H54 (cell line): ENCODE measurements around the gene ALAS1.

Source experiments
- DNase-seq: peaks from one replicate; pipeline ENCODE4 v3.0.0; 2011; ENCODE audit warnings: low spot score, mixed read lengths; ENCODE audit not compliant: insufficient read length
- FAIRE-seq: peaks from 3 replicates; lab custom pipeline; 2011; peaks lifted over from hg19 to GRCh38; lab: Jason Lieb, UNC
- POLR2A ChIP-seq: IDR thresholded peaks from 2 replicates; pipeline ENCODE4 v1.6.1; 2011; ENCODE audit warnings: low read depth, mild to moderate bottlenecking, low read length

Gene ALAS1

DNA sequence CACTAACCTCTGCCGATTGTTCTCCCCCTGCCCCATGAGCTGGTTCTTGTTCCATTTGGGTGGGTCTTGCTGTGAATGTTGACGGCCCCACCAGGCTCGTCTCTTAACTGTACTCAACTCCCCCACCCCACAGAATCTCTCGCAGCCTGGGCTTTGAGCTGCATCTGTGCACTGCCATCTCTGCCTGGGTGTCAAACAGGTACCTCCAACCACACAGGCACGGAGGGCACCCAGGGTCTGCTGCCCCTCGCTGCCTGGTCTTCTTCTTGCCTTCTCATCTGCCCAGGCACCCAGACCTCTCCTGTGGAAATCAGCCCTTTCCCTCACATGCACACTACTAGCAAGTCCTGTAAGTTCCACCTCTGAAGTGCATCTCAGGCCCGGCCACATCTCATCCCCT is 17.4 kb downstream of the ALAS1 start:
- TF ChIP-seq POLR2A = no peak
- DNase-seq (no peak), FAIRE-seq (no peak)

DNA sequence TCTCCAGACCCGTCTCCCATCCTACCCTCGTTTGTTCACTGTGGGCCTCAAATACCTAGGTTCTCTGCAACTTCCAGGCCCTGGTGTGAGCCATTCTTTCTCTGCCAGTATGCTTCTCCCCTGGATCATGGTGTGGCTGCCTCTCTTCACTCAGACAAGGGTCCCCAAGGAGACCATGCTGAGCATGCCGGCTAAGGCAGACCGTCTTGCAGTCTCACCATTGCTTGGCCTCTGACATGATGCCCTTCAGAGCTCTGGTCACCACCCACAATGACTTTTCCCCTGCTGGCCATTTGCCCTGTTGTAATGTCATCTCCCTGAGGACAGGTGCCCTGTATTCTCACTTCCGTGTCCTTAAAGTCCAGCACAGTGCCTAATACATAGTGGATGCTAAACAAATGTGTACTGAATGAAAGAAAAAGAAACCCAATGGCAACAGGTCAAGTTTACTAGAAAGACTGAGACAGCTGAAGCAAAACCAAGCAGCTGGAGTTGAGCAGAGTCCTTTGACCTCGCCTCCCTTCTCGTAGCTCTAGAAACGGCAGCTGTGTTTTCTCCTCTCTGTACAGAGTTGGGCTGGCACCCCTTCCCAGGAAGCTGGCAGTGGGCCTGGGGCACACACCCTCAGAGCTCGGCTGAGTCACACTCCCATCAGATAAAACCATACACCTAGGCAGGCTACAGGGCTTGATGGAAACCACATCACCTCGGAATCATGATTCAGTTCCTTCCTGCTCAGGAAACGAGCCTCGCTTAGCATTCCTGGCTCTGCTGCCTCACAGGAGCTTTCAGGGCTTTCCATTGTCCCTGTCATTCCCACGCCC is 18.8 kb downstream of the ALAS1 start:
- FAIRE-seq (peak; percentile 91), DNase-seq (peak; percentile 96)
- TF ChIP-seq POLR2A = no peak

DNA sequence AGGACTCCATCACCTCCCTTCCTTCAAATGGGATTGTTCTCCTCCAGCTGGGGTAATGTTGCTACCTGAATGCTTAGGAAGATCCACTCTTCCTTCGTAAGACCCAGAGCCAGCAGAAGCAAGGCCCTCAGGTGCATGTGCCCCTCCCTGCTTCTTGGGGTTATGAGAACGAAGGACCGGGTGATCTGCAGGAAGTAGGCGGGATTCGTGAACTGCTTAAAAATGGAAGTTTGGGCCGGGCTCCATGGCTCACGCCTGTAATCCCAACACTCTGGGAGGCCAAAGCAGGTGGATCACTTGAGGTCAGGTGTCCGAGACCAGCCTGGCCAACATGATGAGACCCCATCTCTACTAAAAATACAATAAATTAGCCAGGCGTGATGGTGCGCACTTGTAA is 19.4 kb downstream of the ALAS1 start:
- TF ChIP-seq POLR2A = no peak
- FAIRE-seq (no peak), DNase-seq (no peak)

DNA sequence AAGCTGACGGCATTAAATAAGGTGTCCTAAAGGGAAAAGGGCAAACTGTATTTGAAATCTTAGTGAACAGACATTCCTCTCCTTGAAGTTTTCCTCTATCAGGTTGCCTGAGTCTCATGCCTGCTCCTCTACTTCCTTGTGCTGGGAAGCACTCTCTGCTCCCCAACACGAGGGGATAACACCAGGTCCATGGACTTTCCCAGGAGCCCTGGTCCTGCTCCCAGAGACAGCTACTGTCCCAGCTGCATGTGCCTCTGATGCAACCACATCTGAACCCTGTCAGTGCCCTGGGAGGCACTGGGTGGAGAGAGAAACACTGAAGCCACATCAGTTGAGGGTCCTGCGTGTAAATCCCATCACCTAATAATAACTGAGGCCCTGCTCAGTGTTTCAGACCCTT is 20.1 kb downstream of the ALAS1 start:
- DNase-seq (no peak), FAIRE-seq (no peak)
- no peak for TF ChIP-seq POLR2A

DNA sequence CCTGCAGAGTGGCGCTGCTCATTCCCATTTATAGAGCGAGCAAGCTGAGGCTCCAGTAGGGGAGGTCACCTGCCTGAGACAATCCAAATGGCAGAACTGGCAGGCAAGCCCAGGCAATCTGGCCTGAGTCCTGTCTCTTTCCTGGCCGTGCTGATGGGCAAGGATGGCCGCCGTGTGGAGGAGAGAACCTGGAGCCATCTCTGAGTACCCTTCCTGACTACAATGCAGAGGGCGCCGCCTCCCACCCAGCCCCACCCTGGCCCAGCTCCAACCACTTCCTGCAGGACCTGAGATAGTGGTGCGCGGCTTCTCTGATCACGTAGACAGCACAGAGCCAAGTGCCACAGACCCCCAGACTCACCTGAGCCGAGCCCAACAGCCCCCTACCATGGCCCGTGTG is 20.5 kb downstream of the ALAS1 start:
- DNase-seq = no peak
- TF ChIP-seq POLR2A = no peak
- no peak for FAIRE-seq

DNA sequence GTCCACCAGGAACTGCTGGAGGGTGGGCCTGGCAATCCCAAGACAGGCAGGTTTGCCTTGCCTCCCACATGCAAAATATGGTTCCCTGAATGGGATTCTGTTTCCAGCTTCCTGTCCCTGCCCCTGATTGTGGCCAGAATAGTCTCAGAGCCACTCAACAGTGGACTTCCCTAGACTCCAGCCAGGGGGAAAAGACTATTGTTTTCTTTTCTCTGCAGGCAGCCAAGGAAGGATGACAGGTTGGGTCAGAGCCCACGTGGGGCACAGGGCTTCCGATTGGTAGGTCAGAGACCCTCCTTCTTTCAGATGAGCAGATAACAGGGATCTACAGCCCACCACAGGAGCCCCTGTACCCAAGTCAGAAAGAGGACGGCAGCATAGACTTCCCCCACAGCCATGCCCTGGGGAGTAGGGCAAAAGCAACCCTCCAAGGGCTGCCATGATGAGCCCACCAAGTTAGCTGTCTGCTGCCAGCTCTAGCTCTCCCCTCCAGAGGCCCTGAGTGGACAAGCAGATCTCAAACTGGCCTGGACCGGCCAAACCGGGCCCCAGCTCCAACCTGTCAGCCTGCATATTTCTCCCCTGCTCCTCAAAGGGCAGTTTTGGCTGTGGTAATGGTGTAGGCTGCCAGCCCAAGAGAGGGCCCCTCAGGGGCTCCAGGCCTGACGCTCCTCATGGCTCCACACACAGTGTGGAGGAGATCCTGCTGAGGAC is 21.1 kb downstream of the ALAS1 start:
- FAIRE-seq (no peak), DNase-seq (no peak)
- TF ChIP-seq POLR2A = no peak

DNA sequence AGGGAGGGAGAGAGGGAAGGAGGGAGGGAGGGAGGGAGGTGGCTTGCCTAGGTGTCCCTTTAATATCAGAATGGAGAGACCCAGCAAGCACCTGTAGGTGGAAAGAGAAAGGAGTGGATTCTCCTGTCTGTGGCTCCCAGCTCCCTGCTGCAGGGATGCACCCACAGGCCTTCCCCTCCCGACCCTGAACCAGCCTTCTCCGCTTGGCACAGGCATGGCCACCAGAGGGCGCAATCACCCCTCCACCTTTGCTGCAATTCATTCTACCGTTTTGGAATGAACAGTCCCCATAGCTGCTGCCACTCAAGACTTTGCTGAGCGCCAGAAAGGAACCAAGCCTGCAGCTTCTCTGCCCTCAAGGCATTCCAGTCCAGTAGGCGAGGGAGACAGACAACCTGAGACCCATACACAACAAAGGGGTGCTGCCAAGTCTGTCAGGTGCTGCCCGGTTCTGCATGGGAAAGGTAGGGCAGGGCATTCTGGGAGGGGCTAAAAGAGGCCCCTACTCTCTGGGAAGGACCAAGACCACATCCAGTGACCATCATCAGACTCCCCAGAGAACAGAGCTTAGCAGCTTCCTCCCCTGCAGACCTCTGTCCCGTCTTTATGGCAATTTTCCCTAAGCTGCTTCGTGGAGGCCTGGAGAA is 22.5 kb downstream of the ALAS1 start:
- TF ChIP-seq POLR2A = no peak
- FAIRE-seq = no peak
- peak; percentile 89 for DNase-seq

DNA sequence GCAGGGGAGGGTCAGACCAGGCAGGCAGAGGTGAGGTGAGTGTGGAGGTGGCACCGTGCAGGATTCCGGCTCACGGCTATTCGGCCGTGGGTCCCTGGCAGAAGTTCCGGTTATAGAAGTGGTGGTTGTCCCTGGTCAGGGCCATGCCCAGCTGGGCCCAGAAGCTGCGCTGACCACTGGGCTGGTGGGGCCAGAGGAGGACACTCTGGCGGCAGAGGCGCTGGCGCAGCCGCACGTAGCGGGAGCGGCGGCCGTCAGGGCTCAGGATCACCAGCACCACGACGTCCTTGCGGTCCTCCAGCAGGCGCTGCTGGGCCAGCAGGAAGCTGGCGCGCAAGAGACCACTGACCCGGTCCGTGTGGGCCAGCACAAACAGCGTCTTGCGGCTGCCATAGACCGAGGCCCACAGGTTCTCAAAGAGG is 23.2 kb downstream of the ALAS1 start:
- no peak for DNase-seq
- TF ChIP-seq POLR2A = no peak
- FAIRE-seq = no peak

DNA sequence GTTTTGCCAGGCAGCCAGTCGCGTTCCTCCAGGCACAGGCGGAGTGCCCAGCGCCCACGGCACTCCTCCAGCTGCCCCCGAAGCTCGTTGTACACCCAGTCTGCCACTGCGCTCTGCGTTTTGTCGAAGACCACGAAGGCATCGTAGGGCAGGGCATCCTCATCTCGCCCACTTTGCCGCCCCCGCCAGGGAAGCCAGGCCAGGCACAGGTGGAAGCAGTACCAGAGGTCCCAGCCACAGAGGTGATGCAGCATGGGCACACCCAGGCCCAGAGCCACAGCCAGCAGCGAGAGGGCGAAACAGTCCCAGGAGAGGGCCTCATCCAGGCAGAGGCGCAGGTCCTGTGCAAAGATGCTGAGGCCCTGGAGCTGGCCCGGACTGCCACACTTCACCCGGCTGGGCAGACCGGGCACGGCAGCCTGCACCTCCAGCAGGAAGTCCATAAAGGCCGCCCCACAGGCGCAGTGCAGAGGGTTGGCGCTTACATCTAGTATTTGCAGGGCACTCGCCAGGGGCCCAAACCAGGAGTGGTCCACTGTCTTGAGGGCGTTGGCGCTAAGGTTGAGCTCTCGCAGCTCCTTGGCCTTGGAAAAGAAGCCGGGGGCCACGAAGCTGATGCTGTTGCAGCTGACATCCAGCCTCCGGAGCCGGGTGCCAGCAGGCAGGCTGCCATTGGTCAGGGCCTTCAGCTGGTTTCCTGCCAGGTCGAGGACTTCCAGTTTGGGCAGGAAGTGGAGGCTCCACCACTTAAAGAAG is 23.8 kb downstream of the ALAS1 start:
- FAIRE-seq = no peak
- TF ChIP-seq POLR2A = no peak
- no peak for DNase-seq

DNA sequence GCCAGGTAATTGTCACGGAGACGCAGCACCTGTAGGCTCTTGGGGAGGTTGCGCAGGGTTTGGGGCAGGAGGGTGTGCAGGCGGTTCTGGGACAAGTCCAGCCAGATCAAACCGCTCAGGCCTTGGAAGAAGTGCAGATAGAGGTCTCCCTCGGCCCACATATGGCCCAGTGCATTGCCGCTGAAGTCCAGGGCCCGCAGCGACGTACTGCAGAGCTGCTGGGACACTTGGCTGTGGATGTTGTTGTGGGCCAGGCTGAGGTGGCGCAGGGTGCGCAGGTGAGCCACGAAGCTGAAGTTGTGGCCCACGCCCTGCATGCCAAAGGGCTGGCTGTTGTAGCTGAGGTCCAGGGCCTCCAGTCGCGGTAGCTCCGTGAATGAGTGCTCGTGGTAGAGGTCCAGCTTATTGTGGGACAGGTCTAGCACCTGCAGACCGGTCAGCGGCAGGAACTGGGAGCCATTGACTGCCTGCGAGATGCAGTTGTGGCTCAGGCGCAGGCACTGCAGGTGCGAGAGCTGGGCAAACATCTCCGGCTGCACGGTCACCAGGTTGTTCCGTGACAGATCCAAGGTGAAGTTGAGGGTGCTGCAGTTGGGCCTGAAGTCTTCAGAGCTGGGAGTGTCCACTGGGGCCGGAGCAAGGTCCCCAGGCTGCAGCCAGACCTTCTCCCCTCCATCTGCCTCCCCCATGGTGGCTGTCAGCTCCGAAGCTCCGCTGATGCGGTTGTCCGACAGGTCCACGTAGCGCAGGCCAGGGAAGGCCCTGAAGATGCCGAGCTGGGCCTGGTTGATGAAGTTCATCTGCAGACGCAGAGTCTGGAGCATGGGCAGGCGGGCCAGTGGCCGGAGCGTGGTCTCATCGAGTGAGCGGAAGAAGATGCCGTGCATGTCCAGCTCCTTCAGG is 24.6 kb downstream of the ALAS1 start:
- FAIRE-seq = no peak
- no peak for DNase-seq
- no peak for TF ChIP-seq POLR2A

DNA sequence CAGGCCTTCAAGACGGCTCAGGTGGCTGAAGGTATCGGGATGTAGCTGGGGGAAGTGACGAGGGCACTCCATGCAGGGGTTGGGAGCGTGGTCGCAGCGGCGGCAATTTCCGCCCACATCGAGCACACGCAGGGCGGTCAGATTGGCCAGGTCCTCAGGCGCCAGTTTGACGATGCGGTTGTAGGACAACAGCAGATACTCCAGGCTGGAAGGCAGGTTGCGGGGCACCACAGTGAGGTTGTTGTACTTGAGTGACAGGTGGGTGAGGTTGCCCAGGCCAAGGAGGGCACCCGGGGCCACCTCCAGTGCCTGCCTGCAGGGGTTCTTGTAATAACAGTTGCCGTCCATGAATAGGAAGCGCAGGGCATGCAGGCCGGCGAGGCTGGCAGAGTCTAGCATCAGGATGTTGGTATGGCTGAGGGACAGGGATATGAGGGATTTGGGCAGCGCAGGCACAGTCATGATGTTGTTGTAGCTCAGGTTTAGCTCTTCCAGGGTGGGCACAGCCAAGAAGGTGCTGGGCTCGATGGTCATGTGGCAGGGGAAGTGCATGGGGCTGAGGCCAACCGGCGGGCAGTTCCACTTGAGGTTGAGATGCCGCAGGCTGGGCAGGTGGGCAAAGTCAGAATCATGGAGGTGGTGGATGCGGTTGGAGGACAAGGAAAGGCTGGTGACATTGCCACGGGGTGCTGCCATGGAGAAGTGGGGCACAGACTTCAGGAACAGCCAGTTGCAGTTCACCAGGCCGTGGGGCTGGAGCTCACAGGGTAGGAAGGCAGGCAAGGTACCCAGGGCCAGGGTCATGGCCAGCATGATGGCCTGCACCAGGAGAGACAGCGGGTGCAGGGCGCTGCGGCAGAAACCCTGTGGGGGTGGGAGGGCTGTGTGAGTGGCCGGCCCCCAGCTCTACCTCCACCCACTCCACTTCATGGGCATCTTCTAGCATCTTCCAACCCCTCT is 25.8 kb downstream of the ALAS1 start:
- no peak for FAIRE-seq
- DNase-seq = no peak
- TF ChIP-seq POLR2A = no peak
